Measurements from ENCODE around the gene L3HYPDH.
"Not testable (repeated sequence)": the region's sequence is repeated elsewhere in the genome, so short reads cannot be mapped to it uniquely, and the experiment has no call there.

L3HYPDH gene

GRCh38 chr14:59461891-59462290, 22.3 kb downstream of the L3HYPDH start:
- no peak for TF ChIP-seq CTCF (conservative IDR thresholded peaks at IDR 0.05)
- H3K27ac ChIP-seq: no peak overlapping the region

- no peak overlapping the region for H3K27ac ChIP-seq
- TF ChIP-seq CTCF (conservative IDR thresholded peaks at IDR 0.05): no peak
These were observed 23.8 kb downstream of the L3HYPDH start for GRCh38 chr14:59460378-59460777.

- no peak for TF ChIP-seq CTCF (conservative IDR thresholded peaks at IDR 0.05)
- no peak overlapping the region for H3K27ac ChIP-seq
These were observed 25.7 kb downstream of the L3HYPDH start for GRCh38 chr14:59458486-59458885.

- H3K27ac ChIP-seq: no peak overlapping the region
- no peak for TF ChIP-seq CTCF (conservative IDR thresholded peaks at IDR 0.05)
These were observed 28.8 kb downstream of the L3HYPDH start for GRCh38 chr14:59455411-59455810.

GRCh38 chr14:59454139-59454538, 30.1 kb downstream of the L3HYPDH start:
- no peak for TF ChIP-seq CTCF (conservative IDR thresholded peaks at IDR 0.05)
- no peak overlapping the region for H3K27ac ChIP-seq

GRCh38 chr14:59451849-59452248, 32.4 kb downstream of the L3HYPDH start:
- no peak overlapping the region for H3K27ac ChIP-seq
- no peak for TF ChIP-seq CTCF (conservative IDR thresholded peaks at IDR 0.05)

GRCh38 chr14:59450716-59451115, 33.5 kb downstream of the L3HYPDH start:
- no peak for TF ChIP-seq CTCF (conservative IDR thresholded peaks at IDR 0.05)
- no peak overlapping the region for H3K27ac ChIP-seq

GRCh38 chr14:59448673-59449072, 35.5 kb downstream of the L3HYPDH start:
- H3K27ac ChIP-seq: not testable (repeated sequence)
